OCI-LY3 (cell line): Measurements from ENCODE around the gene HDGF.

Experiments
- EZH2phosphoT487 ChIP-seq: fragments of 200-600 bp; shearing (Covaris generic); IDR thresholded peaks from 2 replicates; pipeline ENCODE4 v1.6.1; 2018; ENCODE audit warnings: antibody characterized with exemption, mixed run types, low read depth
- TF ChIP-seq, protein P1 (sequence below): fragments of 200-600, 300-600 bp; sonication (generic); IDR thresholded peaks from 2 replicates; pipeline ENCODE4 v1.5.1; 2014; ENCODE audit warnings: antibody characterized with exemption, low read length, low read depth

GRCh38 chr1:156754219-156754618 is 2.7 kb upstream of the HDGF start:
- TF ChIP-seq, protein P1, sequence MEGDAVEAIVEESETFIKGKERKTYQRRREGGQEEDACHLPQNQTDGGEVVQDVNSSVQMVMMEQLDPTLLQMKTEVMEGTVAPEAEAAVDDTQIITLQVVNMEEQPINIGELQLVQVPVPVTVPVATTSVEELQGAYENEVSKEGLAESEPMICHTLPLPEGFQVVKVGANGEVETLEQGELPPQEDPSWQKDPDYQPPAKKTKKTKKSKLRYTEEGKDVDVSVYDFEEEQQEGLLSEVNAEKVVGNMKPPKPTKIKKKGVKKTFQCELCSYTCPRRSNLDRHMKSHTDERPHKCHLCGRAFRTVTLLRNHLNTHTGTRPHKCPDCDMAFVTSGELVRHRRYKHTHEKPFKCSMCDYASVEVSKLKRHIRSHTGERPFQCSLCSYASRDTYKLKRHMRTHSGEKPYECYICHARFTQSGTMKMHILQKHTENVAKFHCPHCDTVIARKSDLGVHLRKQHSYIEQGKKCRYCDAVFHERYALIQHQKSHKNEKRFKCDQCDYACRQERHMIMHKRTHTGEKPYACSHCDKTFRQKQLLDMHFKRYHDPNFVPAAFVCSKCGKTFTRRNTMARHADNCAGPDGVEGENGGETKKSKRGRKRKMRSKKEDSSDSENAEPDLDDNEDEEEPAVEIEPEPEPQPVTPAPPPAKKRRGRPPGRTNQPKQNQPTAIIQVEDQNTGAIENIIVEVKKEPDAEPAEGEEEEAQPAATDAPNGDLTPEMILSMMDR = no peak
- no peak for TF ChIP-seq EZH2phosphoT487
